EL (cell line): ENCODE measurements around the gene PRMT2.

ENCODE experiments used
- DNase-seq: peaks from one replicate; pipeline ENCODE4 v3.0.0-alpha.2; 2016

Gene PRMT2

DNA sequence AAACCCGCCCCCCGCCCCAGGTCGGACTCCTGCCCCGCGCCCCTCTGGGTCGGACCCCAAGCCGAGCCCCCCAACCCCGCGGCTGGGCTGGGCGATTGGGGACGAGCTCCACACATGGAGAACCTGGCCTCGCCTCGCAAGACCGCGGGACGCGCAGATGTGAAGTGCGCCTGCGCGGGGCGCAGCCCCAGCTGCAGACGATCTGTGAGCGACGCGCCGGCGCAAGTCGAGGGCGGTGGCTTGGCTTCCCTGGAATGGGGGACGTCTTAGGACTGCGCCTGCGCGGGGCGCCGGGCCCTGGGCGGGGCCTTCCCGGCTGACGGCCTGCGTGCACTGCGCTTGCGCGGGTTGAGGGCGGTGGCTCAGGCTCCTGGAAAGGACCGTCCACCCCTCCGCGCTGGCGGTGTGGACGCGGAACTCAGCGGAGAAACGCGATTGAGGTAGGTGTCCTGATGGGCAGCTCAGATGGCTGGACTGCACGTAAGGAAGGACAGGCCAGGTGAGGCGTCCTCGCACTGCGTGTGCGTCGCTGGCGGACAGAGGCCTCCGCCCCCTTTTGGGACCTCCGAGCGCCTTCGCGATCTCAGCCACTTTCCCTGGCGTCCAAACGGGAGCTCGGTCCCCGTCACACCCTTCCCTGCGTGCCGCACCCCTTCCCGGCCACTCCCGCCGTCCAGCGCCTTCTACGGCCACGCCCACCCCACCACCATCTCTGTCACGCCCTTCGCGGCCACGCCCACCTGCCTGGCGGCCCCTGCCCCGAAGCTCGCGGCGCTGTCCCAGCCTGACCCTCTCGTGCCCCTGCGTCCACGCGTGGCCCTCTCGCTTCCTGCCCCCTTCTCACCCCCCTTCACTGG, at the start of gene PRMT2:
Gene PRMT2, plus strand, starts transcription at position 351 of the 857 bp plus-strand sequence. CDS start 1,278 bp downstream, outside the sequence.
- peak; percentile 97 for DNase-seq

GRCh38 chr21:46594276-46594675, 41.2 kb upstream of the PRMT2 start:
- DNase-seq = no peak

DNA sequence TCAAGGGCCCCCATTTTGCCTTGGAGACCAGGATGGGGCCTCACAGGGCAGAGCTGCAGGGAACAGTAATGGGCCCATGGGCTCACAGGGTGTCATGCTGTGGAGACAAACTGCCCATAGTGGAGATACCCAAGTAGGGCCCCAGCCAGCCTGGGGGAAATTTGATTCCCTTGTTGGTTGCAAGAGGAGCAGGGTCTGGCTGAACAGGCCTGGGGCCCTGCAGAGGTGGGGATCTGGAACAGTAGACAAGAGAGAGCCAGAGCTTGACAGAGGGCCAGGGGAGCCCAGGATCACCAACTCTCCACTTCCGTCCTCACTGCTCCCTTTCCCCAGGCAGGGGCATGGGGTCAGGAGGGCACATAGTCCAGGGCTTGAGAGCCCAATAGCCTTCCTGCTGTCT, 39.3 kb upstream of the PRMT2 start:
- no peak for DNase-seq

DNA sequence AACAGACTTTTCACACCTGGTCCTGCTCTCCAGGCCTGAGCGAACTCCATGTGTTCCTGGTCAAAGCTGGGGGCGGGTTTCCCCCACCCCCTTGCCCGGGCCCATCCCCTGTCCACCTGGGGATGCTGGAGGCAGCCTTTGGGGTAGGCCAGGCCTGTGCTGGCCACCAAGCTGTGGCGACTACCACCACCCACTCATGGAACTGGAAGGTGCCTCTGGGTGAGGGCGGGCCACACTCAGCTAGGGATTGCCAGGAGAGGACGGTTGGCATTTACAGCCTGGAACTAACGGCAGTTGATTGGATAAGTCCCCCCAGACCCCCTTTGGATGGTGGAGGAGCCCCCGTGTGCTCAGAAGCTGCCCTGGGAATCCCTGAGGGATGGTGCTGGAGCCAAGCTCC, 38.4 kb upstream of the PRMT2 start:
- DNase-seq = no peak

GRCh38 chr21:46597896-46598343, 37.6 kb upstream of the PRMT2 start:
- DNase-seq = no peak

DNA sequence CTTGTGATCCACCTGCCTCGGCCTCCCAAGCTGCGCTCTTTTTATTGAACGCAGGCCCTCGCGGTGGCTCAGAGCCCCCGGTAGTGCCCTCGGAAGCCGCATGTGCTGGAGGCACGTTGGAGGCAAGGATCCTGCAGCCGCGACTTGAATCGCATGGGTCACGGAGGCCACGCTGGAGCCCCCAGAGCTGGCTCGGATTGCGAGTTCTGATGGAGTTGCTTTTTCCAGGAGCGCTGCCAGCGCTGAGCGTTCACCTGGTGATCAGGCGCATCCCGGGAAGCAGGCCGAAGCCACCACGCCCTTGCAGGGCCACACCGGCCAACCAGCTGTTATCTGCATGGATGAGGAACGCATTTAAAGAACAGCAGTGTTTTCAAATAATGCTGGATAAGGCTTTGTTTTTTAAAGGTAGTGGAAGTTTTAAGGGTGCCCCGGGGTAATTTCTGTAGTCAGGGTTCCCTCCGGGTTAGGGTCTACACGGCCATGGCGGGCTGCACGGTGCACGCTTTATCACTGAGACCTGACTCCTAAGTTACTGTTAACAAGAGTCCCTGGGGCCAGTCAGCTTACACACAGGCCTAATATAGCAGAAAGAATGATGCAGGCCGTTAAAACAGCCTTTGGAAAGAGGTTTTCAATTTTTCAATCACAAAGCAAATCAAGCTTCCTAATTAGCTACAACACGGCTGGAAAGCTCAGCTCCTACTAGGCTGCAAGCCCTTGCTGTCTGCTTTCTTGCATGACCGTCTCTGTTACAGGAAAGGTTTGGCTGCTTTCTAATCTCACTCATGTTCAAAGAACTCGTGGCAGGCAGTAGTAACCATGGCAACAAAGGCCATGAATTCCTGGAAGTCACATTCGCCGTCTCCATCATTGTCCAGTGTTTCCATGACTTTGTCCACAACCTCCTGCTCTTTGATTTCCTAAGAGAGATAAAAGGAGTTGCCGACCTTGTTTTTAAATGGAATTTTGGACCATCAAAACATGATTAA, 36.6 kb upstream of the PRMT2 start:
- peak; percentile 81 for DNase-seq

DNA sequence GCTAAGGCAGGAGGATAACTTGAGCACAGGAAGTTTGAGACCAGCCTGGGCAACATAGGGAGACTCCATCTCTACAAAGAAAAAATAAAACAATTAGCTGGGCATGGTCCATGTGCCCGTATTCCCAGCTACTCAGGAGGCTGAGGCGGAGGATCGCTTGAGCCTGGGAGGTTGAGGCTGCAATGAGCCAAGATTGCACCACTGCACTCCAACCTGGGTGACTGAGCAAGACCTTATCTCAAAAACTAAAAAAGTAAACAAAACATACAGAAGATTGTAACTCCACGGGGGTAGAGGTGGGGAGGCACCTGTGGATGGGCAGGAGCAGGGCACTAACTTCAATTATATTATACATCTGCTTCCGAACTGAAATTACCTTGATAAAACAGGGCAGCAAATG, 35.2 kb upstream of the PRMT2 start:
- DNase-seq = no peak

- no peak for DNase-seq
Observed at GRCh38 chr21:46600978-46601377, 34.5 kb upstream of the PRMT2 start.

- no peak for DNase-seq
Observed at GRCh38 chr21:46603228-46603627, 32.2 kb upstream of the PRMT2 start.

DNA sequence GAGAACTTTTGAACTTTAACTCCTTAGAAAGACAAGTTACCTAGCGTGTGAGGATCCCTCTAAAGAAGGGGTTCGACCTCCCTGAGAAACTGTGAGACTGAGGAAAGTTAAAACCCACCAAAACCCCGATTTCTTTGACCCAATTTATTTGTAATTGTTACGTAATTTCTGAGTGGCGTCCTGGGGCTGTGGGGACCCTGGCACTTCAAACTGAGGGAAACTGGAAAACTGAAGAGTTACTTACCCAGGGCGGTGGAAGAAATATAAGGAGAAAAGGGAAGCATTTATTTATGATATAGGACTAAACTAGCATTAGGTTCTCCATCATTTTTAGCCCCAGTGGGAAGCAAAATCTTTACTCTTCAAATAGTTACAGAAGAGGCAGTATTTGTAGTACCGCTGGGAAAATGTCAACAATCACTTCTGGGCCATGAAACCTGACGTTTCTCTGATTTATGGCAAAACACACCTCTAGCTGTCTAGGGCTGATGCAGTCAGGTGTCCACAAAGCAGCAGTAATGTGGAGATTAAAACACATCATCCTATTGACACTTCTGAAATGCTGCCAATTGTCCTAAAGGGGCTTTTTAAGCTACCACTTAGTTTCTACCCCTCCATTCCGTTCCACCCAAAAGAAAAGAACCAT, 31.0 kb upstream of the PRMT2 start:
- no peak for DNase-seq

DNA sequence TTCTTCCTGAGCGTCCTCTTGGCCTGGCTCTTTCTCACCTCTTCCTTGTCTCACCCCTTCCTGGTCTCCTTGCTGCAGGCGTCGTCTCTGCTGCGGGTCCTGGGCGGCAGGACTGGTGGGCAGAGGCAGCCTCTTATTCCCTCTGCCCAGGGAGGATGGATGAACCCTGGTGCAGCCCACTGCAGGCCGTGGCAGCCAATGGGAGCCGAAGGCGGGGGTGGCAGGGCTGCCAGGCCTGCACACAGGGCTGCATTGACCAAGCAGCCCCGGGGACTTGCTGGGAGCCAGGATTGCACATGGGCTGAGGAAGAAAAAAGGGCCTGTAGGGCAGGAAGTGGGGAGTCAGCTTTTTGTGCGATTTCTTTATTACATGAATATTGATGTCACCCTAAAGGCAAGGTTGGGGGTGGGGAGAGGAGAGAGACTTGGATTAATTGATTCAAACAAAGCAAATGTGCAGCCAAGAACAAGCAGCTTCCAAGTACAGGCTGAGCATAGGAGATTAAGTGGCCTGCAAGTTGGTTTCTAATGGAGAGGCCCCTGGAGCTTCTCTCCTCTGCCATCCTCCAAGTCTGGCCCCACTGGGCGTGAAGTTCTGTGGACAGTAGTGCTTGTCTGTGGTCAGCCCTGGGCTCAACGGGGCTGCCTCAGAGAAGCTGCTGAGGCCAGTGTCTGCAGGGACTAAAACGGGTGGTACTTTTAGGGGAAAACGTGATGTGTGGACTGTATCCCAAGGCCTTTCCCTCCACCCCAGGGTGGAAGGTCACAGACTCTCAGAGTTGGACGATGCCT, 30.3 kb upstream of the PRMT2 start, which contains the start of gene S100B:
Gene S100B, minus strand, starts transcription at position 108 of the 792 bp plus-strand sequence. CDS start 2,667 bp downstream, outside the sequence.
- DNase-seq = peak; percentile 25

DNA sequence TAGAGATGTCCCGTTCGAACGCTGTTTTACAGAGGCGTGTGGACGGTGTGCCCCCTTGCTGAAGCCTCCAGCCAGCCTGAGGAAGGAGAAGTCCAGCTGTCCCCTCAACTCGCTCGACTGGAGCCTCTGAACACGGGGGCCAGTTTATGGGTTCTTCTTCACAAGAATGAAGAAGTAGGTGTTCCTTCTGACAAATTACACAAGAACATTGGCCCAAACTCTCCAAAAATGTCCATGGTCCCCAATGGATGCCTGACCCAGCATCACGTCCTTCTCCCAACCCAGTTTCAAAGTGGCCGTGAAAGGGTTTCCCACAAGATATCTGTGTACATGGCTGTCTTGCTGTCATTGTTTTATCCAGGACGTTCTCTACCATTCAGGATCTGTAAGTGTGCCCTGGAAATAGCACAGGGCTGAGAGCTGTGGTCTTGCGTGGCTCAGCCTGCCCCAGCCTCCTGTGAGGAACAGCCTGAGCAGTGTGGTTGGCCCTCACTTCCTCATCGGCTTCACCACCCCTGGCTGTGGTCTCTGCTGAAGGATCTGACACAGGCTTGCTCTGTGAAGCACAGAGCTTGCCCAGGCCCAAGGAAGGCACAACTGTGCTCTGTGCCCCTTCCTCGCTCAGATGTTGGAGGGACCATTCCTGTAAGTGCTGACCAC, 29.6 kb upstream of the PRMT2 start:
- no peak for DNase-seq

- DNase-seq = no peak
Observed at GRCh38 chr21:46606427-46606813, 29.1 kb upstream of the PRMT2 start.

- no peak for DNase-seq
Observed at GRCh38 chr21:46607636-46608035, 27.8 kb upstream of the PRMT2 start.

- no peak for DNase-seq
Observed at GRCh38 chr21:46608672-46609111, 26.8 kb upstream of the PRMT2 start.

DNA sequence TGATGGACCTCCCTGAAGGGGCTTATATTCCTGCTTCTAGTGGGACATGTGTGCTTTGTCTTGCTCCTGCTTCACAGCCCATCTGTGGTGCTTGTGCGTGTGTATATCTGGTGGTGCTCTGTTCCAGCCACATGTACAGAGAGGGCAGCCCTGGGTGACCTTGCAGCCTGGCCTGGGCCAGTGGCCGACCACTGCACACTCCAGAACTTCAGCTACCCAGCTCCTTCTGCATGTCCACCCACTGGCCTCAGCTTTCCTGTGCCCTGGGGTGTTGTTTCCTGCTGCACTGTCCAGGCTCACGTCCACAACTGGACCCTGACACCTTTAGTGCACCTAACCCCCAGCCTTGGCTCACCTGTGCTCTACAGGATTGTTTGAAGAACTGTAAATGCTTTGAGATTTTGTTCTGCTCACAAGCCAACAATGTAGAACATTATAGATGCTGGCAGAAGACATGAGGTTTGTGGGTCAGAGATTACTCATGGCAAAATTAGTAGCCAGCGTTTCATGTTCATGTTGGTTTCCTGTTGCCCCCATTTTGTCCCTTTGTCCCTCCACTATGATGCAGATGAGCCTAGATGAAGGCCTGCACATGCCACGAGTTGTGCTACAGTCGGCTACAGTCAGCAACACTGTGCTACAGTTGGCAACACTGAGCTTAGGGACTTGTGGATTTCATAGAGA, 25.3 kb upstream of the PRMT2 start:
- DNase-seq = no peak

DNA sequence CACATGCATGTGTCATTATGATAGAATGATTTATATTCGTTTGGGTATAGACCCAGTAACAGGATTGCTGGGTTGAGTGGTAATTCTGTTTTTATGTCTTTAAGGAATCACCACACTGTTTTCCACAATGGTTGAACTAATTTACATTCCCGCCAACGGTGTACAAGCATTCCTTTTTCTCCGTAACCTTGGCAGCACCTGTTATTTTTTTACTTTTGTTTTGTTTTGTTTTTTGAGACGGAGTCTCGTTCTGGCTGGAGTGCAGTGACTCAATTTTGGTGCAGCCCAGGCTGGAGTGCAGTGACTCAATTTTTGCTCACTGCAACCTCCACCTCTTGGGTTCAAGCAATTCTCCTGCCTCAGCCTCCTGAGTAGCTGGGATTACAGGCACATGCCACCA, 22.1 kb upstream of the PRMT2 start:
- no peak for DNase-seq

DNA sequence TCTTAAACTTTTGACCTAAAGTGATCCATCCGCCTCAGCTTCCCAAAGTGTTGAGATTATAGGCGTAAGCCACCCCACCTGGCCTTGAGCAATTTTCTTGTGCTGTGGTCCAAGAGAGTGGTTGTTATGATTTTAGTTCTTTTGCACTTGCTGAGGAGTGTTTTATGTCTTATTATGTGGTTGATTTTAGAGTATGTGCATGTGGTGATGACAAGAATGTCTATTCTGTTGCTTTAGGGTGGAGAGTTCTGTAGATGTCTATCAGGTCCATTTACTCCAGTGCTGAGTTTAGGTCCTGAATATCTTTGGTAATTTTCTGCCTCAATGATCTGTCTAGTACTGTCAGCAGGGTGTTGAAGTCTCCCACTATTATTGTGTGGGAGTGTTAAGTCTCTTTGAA, 19.4 kb upstream of the PRMT2 start:
- DNase-seq = no peak

- DNase-seq = no peak
Observed at GRCh38 chr21:46616656-46617055, 18.8 kb upstream of the PRMT2 start.

DNA sequence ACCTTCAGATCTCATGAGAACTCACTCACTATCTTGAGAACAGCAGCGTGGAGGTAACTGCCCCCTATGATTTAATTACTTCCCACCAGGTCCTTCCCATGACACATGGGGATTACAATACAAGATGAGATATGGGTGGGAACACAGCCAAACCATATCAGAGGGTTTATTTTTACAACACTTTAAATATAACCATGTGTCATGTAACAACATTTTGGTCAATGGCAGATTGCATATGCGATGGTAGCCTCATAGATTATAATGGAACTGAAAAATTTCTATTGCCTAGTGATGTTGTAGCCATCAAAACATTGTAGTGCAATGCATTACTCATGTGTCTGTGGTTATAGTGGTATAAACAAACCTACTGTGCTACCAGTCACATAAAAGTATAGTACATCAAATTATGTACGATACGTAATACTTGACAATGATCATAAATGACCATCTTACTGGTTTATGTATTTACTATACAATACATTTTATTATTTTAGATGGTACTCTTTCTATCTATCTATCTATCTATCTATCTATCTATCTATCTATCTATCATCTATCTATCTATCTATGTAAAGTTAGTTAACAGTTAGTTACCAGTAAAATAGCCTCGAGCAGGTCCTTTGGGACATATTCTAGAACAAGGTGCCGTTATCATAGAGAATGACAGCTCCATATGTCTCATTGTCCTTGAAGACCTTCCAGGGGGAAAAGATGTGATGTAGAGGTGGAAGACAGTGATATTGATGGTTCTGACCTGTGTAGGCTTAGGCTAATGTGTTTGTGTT, 18.0 kb upstream of the PRMT2 start:
- DNase-seq = peak; percentile 21
